Occipital lobe (tissue), 2 donors: ENCODE results near the gene RCE1. TPM values are rescaled to one million over a fixed set of nuclear protein-coding genes. Genes with fewer than 3 reads are reported as not detected.

ENCODE experiments used
- DNase-seq: peaks from one replicate; lab custom pipeline; 2025; lab: John Stamatoyannopoulos, UW
- total RNA-seq: library from RNA; depleted of rRNA; stranded (reverse); fragments of >200 nt; gene quantifications from one replicate; pipeline ENCODE4 v1.2.3, GENCODE V29; 2014

RCE1 gene
- total RNA-seq, 1 donor from 2014 or later: 12.2 TPM

- DNase-seq: no peak
Observed at GRCh38 chr11:66856496-66857233, 13.4 kb downstream of the RCE1 start, which contains the start of gene LRFN4. Gene LRFN4, plus strand, starts transcription at chr11:66857064. Its CDS starts 681 bp downstream, at chr11:66857745.

- DNase-seq: no peak
Observed at GRCh38 chr11:66857234-66857926, 14.1 kb downstream of the RCE1 start.

GRCh38 chr11:66857927-66858185 is 14.6 kb downstream of the RCE1 start:
- no peak for DNase-seq

GRCh38 chr11:66858186-66858938 is 15.1 kb downstream of the RCE1 start:
- no peak for DNase-seq

- DNase-seq: no peak
Observed at GRCh38 chr11:66858939-66859685, 15.9 kb downstream of the RCE1 start.

GRCh38 chr11:66859686-66860448 is 16.6 kb downstream of the RCE1 start:
- DNase-seq: no peak

- DNase-seq: no peak
Observed at GRCh38 chr11:66860449-66860831, 17.2 kb downstream of the RCE1 start.

- no peak for DNase-seq
Observed at GRCh38 chr11:66861038-66861773, 18.0 kb downstream of the RCE1 start.

DNA sequence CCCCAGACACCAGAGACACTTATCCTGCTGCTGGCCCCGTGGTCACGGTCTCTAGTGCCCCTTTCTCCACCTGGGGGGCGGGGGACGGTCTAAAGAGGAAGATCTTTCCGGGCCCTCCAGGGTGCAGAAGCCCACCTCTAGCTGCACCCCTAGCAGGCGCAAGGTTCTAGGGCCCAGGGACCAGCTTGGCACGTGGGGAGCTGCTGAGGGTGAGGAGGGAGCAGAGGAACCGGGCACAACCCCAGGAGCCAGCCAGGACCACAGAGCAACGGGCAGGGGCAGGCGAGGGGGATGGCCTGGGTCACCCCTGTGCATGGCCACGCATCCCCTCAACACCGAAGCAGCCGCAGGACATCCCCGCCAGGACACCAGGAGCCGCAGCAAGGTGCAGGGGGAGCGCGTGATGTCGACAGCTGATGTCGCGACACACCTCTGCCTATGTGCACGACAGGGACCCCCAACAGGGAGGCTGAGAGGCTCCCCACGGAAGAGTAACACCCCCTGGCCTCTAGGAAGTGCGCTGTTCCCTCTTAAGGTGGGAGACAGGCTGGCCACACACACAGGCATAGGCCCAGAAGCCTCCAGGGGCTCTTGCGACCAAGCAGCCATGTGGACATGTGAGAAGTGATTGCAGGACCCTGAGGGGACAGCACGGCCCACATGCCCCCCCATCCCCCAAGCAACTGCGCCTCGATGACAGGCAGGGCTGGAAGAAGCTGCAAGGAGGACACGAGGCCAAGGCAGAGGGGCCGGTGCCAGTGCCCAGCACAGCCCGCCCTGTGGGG is 18.7 kb downstream of the RCE1 start:
- DNase-seq: no peak

- DNase-seq: no peak
Observed at GRCh38 chr11:66862559-66863037, 19.4 kb downstream of the RCE1 start.

GRCh38 chr11:66863428-66864125 is 20.3 kb downstream of the RCE1 start:
- DNase-seq: no peak

- DNase-seq: no peak
Observed at GRCh38 chr11:66864172-66864901, 21.1 kb downstream of the RCE1 start.

DNA sequence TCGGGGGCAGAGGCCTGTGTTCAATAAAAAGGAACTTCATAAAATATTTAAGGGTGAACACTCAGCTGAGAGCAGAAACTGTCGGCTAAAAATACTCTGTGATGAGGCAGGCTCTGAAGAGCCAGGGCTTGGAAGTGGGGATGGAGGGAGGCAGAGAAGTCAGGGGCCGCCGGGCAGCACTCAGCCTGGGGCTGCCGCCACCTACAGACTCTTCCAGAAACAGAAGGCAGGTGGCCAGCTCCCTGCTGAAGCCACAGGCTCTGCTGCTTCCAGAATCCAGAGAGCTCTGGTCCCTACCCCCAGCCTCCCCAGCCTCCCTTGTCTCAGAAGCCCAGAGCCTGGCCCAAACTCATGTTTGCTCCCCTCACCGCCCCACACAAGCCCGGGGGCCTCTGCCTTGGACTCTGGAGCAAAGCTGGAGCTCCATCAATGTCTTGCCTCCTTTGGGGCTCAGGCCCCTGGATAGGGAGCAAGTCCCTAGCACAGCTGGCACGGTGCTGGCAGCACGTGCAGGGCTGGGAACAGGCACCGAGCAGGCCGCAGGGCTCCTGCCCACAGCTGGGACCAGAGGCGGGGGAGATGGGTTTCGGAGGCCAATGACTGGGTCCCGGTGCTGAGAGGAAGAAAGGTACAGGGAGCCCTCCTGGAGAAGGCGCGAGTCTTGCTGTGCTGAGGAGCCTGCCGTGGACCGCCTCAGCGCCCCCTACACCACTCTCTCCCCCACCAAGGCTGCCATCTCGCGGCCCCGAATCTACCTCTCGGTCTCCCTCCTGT is 21.9 kb downstream of the RCE1 start:
- no peak for DNase-seq

DNA sequence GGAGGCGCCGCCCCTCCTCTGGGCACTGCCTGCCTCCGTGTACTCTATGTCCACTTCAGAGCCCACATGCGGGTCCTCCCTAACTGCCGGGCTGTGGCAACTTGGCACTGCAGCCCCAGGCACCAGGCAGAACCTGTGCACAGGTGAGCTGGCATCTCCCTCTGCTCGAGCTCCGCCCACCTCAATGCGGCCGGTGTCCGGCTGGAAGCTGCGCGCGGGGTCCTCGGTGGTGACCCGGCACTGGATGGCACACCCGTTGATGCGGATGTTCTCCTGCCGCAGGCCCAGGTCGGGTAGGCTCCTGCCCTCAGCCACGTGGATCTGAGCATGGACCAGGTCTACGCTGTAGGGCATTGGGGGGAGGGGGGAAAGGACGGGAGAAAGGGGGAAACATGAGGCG is 22.8 kb downstream of the RCE1 start:
- no peak for DNase-seq

- DNase-seq: no peak
Observed at GRCh38 chr11:66866511-66866986, 23.3 kb downstream of the RCE1 start.

GRCh38 chr11:66867425-66868040 is 24.3 kb downstream of the RCE1 start:
- no peak for DNase-seq
